GM23338 (cell line): ENCODE measurements around the gene TSPAN32. TPM values are rescaled to one million over a fixed set of nuclear protein-coding genes. Genes with fewer than 3 reads are reported as not detected.
"Not testable (repeated sequence)": the region's sequence is repeated elsewhere in the genome, so short reads cannot be mapped to it uniquely, and the experiment has no call there.

Experiments used
- ATAC-seq: fragments of 200-7000 bp; cut with Tn5 transposase; 3 replicates; pipeline ENCODE4 v1.9.1; 2020
- DNase-seq: peaks from one replicate; pipeline ENCODE4 v3.0.0-alpha.2; 2015; ENCODE audit warnings: low spot score
- H2AFZ ChIP-seq: fragments of 200-600 bp; sonication (generic); 2 replicates; pipeline ENCODE4 v1.8.0; 2016; ENCODE audit warnings: antibody characterized with exemption, mild to moderate bottlenecking, moderate library complexity
- H3F3A ChIP-seq: fragments of 200-600 bp; sonication (generic); replicated peaks from 2 replicates; pipeline ENCODE4 v1.8.0; 2017; ENCODE audit warnings: antibody characterized with exemption, mixed run types, low read depth
- H3K27ac ChIP-seq: fragments of 200-600 bp; sonication (generic); 2 replicates; pipeline ENCODE4 v1.6.1; 2016; ENCODE audit warnings: low read depth
- H3K27me3 ChIP-seq: fragments of 200-600 bp; sonication (generic); 2 replicates; pipeline ENCODE4 v1.8.0; 2016; ENCODE audit warnings: mild to moderate bottlenecking, mixed run types, moderate library complexity; ENCODE audit not compliant: insufficient read depth
- H3K36me3 ChIP-seq: fragments of 200-600 bp; sonication (generic); 2 replicates; pipeline ENCODE4 v1.8.0; 2016; ENCODE audit warnings: mild to moderate bottlenecking; ENCODE audit not compliant: insufficient read depth
- H3K4me1 ChIP-seq: fragments of 200-600 bp; sonication (generic); 2 replicates; pipeline ENCODE4 v1.8.0; 2016; ENCODE audit warnings: mild to moderate bottlenecking, moderate library complexity; ENCODE audit not compliant: insufficient read depth
- H3K4me2 ChIP-seq: fragments of 200-600 bp; sonication (generic); 2 replicates; pipeline ENCODE4 v1.7.1; 2017; ENCODE audit warnings: mixed run types
- H3K4me3 ChIP-seq: fragments of 200-600 bp; sonication (generic); 2 replicates; pipeline ENCODE4 v1.6.1; 2016; ENCODE audit warnings: mixed run types
- H3K79me2 ChIP-seq: fragments of 200-600 bp; sonication (generic); replicated peaks from 2 replicates; pipeline ENCODE4 v1.8.0; 2017; ENCODE audit warnings: mild to moderate bottlenecking; ENCODE audit not compliant: insufficient read depth
- H3K9me2 ChIP-seq: fragments of 200-600 bp; sonication (generic); 2 replicates; pipeline ENCODE4 v1.8.0; 2017; ENCODE audit not compliant: insufficient read depth
- H4K20me1 ChIP-seq: fragments of 200-600 bp; sonication (generic); replicated peaks from 2 replicates; pipeline ENCODE4 v1.8.0; 2017; ENCODE audit warnings: mild to moderate bottlenecking; ENCODE audit not compliant: insufficient read depth
- H3K27ac Mint-ChIP-seq: 2 replicates; pipeline ENCODE4 v1.8.0; 2020; ENCODE audit warnings: inconsistent platforms, mild to moderate bottlenecking, moderate library complexity, mixed read lengths
- H3K27me3 Mint-ChIP-seq: 3 replicates; pipeline ENCODE4 v1.8.0; 2022; ENCODE audit warnings: low read depth, mild to moderate bottlenecking, moderate library complexity, mixed read lengths, inconsistent platforms; ENCODE audit not compliant: insufficient read depth, poor library complexity
- H3K36me3 Mint-ChIP-seq: 3 replicates; pipeline ENCODE4 v1.8.0; 2021; ENCODE audit warnings: low read depth, mild to moderate bottlenecking, inconsistent platforms, moderate library complexity, mixed read lengths
- H3K4me1 Mint-ChIP-seq: 3 replicates; pipeline ENCODE4 v1.8.0; 2020; ENCODE audit warnings: mild to moderate bottlenecking, inconsistent platforms, mixed read lengths
- H3K4me3 Mint-ChIP-seq: 3 replicates; pipeline ENCODE4 v1.8.0; 2021; ENCODE audit warnings: moderate library complexity, mild to moderate bottlenecking, inconsistent platforms, mixed read lengths
- H3K9me3 Mint-ChIP-seq: 3 replicates; pipeline ENCODE4 v1.8.0; 2020; ENCODE audit warnings: moderate library complexity, mild to moderate bottlenecking, inconsistent platforms, mixed read lengths
- EZH2 ChIP-seq: fragments of 200-600 bp; sonication (generic); IDR thresholded peaks from one replicate; pipeline ENCODE4 v1.8.0; 2017; ENCODE audit warnings: antibody characterized with exemption, mild to moderate bottlenecking, low read depth; ENCODE audit not compliant: unreplicated experiment
- EZH2phosphoT487 ChIP-seq: fragments of 200-600 bp; sonication (generic); IDR thresholded peaks from one replicate; pipeline ENCODE4 v1.8.1; 2018; ENCODE audit warnings: antibody characterized with exemption; ENCODE audit not compliant: unreplicated experiment
- JUNB ChIP-seq: IDR thresholded peaks from one replicate; pipeline ENCODE4 v1.6.1; 2016; ENCODE audit warnings: antibody characterized with exemption; ENCODE audit not compliant: unreplicated experiment
- POLR2AphosphoS5 ChIP-seq: IDR thresholded peaks from 2 replicates; pipeline ENCODE4 v1.6.1; 2016; ENCODE audit warnings: antibody characterized with exemption, low read depth
- STAT1 ChIP-seq: IDR thresholded peaks from one replicate; pipeline ENCODE4 v1.6.1; 2016; ENCODE audit warnings: antibody characterized with exemption; ENCODE audit not compliant: unreplicated experiment
- ZNF114 ChIP-seq: fragments of 250-450 bp; sonication (Bioruptor Pico); IDR thresholded peaks from 2 replicates; pipeline ENCODE4 v1.5.0; 2020; ENCODE audit warnings: mild to moderate bottlenecking, moderate library complexity
- polyA plus RNA-seq: library from polyadenylated mRNA; unstranded; fragments of >200 nt; fragmentation: Nextera tagmentation; extraction: Ambion mirVana; gene quantifications from 2 replicates; pipeline ENCODE4 v1.2.1, GENCODE V29; 2016
- total RNA-seq: library from RNA; depleted of rRNA; stranded (reverse); fragments of >200 nt; shearing (Covaris generic); gene quantifications from 2 replicates; pipeline ENCODE4 v1.2.3, GENCODE V29; 2014
- TF ChIP-seq, protein P1 (sequence below), 2 experiments: fragments of 200-600 bp in 1 of 2; sonication (generic) in 1 of 2; conservative IDR thresholded peaks; 2 replicates each; pipeline versions ENCODE4 v1.5.1 to v1.6.1; 2016 to 2017; ENCODE audit warnings: antibody characterized with exemption in 2 of 2, low read depth in 2 of 2, mild to moderate bottlenecking in 2 of 2, moderate library complexity in 1 of 2
- TF ChIP-seq, protein P2 (sequence below): IDR thresholded peaks from 2 replicates; pipeline ENCODE4 v1.6.1; 2016; ENCODE audit warnings: antibody characterized with exemption

Gene TSPAN32
- total and polyA plus RNA-seq, 2 experiments from 2014 or later, result not detected

DNA sequence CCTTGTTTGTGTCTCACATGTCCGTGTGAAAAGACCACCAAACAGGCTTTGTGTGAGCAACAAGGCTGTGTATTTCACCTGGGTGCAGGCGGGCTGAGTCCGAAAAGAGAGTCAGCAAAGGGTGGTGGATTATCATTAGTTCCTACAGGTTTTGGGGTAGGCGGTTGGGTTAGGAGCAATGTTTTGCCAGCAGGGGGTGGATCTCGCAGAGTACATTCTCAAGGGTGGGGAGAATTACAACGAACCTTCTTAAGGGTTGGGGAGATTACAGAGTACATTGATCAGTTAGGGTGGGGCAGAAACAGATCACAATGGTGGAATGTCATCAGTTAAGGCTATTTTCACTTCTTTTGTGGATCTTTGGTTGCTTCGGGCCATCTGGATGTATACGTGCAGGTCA lies 36.9 kb downstream of the TSPAN32 start:
- not testable (repeated sequence) for ATAC-seq, H3K36me3 ChIP-seq, H4K20me1 ChIP-seq, H3K79me2 ChIP-seq, H3K9me2 ChIP-seq, H3K27me3 Mint-ChIP-seq, H2AFZ ChIP-seq, H3F3A ChIP-seq, H3K4me2 ChIP-seq, H3K9me3 Mint-ChIP-seq, H3K27me3 ChIP-seq, H3K4me3 ChIP-seq, H3K4me3 Mint-ChIP-seq, H3K36me3 Mint-ChIP-seq
- H3K27ac Mint-ChIP-seq, result peak overlapping the region; percentile 22
- Histone ChIP-seq H3K27ac (0 out of 2 replicates have a peak overlapping the region, but pooled peaks have one; percentile 42), H3K4me1 (peaks cover 12% of the 10 kb centered on the region; the same call in 1 of the 2 replicates)
- TF ChIP-seq, protein P1, sequence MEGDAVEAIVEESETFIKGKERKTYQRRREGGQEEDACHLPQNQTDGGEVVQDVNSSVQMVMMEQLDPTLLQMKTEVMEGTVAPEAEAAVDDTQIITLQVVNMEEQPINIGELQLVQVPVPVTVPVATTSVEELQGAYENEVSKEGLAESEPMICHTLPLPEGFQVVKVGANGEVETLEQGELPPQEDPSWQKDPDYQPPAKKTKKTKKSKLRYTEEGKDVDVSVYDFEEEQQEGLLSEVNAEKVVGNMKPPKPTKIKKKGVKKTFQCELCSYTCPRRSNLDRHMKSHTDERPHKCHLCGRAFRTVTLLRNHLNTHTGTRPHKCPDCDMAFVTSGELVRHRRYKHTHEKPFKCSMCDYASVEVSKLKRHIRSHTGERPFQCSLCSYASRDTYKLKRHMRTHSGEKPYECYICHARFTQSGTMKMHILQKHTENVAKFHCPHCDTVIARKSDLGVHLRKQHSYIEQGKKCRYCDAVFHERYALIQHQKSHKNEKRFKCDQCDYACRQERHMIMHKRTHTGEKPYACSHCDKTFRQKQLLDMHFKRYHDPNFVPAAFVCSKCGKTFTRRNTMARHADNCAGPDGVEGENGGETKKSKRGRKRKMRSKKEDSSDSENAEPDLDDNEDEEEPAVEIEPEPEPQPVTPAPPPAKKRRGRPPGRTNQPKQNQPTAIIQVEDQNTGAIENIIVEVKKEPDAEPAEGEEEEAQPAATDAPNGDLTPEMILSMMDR (conservative IDR thresholded peaks at IDR 0.05; ENCODE audit: low read depth in 2 of 2), result 0 out of 4 replicates have a peak, but pooled peaks of 1 of the 2 experiments have one; percentile 5
- H3K4me1 Mint-ChIP-seq, result peaks cover 17% of the 10 kb centered on the region
- DNase-seq, result peak; percentile 37

DNA sequence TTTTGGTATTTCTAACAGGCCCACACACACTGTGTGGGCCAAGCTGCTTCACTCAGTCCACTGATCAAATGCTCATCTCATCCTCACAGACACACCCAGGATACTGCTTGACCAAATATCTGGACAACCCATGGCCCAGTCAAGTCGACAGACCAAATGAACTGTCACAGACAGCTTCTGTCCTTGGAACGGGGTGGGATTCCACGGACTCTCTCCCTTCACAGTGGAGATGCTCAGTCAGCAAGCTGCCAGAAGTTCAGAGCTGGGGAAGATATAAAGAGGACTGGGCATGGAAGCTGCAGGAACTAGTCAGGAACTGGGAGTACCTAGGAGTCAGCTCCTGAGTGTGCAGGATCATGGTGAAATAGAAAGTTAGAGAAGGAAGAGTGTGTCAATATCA lies 40.7 kb downstream of the TSPAN32 start:
- H3K27ac Mint-ChIP-seq, result no peak overlapping the region
- H3K4me3 Mint-ChIP-seq, result no peak overlapping the region
- no peak for DNase-seq

GRCh38 chr11:2342981-2343380 lies 41.2 kb downstream of the TSPAN32 start:
- DNase-seq (no peak), ATAC-seq (no peak)
- H3K36me3 ChIP-seq, result no peaks in the 10 kb centered on the region; the same call in 1 of the 2 replicates
- H4K20me1 ChIP-seq, result no peaks in the 10 kb centered on the region
- H2AFZ ChIP-seq, result no peak overlapping the region
- no peak overlapping the region for H3K27ac ChIP-seq
- H3K4me2 ChIP-seq, result no peak overlapping the region
- peaks cover 30% of the 10 kb centered on the region for H3K9me3 Mint-ChIP-seq
- no peaks in the 10 kb centered on the region for H3K27me3 ChIP-seq
- H3K27ac Mint-ChIP-seq, result no peak overlapping the region
- H3K27me3 Mint-ChIP-seq, result peaks cover 6% of the 10 kb centered on the region
- H3K4me3 ChIP-seq, result no peak overlapping the region
- no peaks in the 10 kb centered on the region for H3K79me2 ChIP-seq
- no peaks in the 10 kb centered on the region for H3F3A ChIP-seq
- H3K4me1 ChIP-seq, result peaks cover 12% of the 10 kb centered on the region; the same call in 1 of the 2 replicates
- 0 out of 2 replicates have a peak, but pooled peaks cover 5% of the 10 kb centered on the region for H3K9me2 ChIP-seq
- H3K4me1 Mint-ChIP-seq, result peaks cover 15% of the 10 kb centered on the region
- peaks cover 2% of the 10 kb centered on the region; the same call in 1 of the 3 replicates for H3K36me3 Mint-ChIP-seq
- H3K4me3 Mint-ChIP-seq, result no peak overlapping the region
- TF ChIP-seq, protein P2, sequence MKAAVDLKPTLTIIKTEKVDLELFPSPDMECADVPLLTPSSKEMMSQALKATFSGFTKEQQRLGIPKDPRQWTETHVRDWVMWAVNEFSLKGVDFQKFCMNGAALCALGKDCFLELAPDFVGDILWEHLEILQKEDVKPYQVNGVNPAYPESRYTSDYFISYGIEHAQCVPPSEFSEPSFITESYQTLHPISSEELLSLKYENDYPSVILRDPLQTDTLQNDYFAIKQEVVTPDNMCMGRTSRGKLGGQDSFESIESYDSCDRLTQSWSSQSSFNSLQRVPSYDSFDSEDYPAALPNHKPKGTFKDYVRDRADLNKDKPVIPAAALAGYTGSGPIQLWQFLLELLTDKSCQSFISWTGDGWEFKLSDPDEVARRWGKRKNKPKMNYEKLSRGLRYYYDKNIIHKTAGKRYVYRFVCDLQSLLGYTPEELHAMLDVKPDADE, result no peak
- TF ChIP-seq EZH2phosphoT487 (no peak), EZH2 (no peak)

More for the DNA sequence above, 40.7 kb downstream of the TSPAN32 start:
- 0 out of 2 replicates have a peak, but pooled peaks cover 5% of the 10 kb centered on the region for H3K9me2 ChIP-seq
- Mint-ChIP-seq H3K9me3 (peaks cover 26% of the 10 kb centered on the region), H3K27me3 (peaks cover 6% of the 10 kb centered on the region), H3K4me1 (peaks cover 17% of the 10 kb centered on the region), H3K36me3 (peaks cover 2% of the 10 kb centered on the region; the same call in 1 of the 3 replicates)
- no peak overlapping the region for H3K4me2 ChIP-seq
- H3K4me3 ChIP-seq, result no peak overlapping the region
- H3K27me3 ChIP-seq, result no peaks in the 10 kb centered on the region
- H3F3A ChIP-seq, result no peaks in the 10 kb centered on the region
- H3K27ac ChIP-seq, result no peak overlapping the region
- no peak for TF ChIP-seq POLR2AphosphoS5
- no peak for TF ChIP-seq ZNF114
- no peak for TF ChIP-seq JUNB
- TF ChIP-seq, protein P2, result no peak
- no peak for TF ChIP-seq STAT1
- no peak for TF ChIP-seq EZH2phosphoT487
- no peaks in the 10 kb centered on the region; the same call in 1 of the 2 replicates for H3K36me3 ChIP-seq
- H4K20me1 ChIP-seq, result no peaks in the 10 kb centered on the region
- H2AFZ ChIP-seq, result no peak overlapping the region
- H3K79me2 ChIP-seq, result no peaks in the 10 kb centered on the region
- ATAC-seq, result no peak
- peaks cover 12% of the 10 kb centered on the region; the same call in 1 of the 2 replicates for H3K4me1 ChIP-seq
